Esophagus squamous epithelium (tissue), 5 donors: ENCODE measurements around the gene CXorf65. TPM values are rescaled to one million over a fixed set of nuclear protein-coding genes. Genes with fewer than 3 reads are reported as not detected.

ENCODE experiments used
- DNase-seq: peaks from one replicate; lab custom pipeline; 2025; lab: John Stamatoyannopoulos, UW
- H3K27ac ChIP-seq, 4 donors: fragments of 200-600 bp; sonication (generic); one replicate each; pipeline ENCODE4 v1.5.1; 2016 to 2019; ENCODE audit warnings: mild to moderate bottlenecking in 1 of 4
- H3K27me3 ChIP-seq, 4 donors: fragments of 200-600 bp; sonication (generic); 1 replicate in 3 of 4; 2 replicates in 1 of 4; pipeline versions ENCODE4 v1.5.1 to v1.6.0; 2017 to 2021; ENCODE audit warnings: antibody characterized with exemption in 1 of 4
- H3K36me3 ChIP-seq, 3 donors: fragments of 200-600 bp; sonication (generic); one replicate each; pipeline ENCODE4 v1.5.1; 2016 to 2019
- H3K4me1 ChIP-seq, 3 donors: fragments of 200-600 bp; sonication (generic); one replicate each; pipeline ENCODE4 v1.5.1; 2017 to 2019
- H3K4me3 ChIP-seq, 4 donors: fragments of 200-600 bp; sonication (generic); 1 replicate in 3 of 4; 2 replicates in 1 of 4; pipeline ENCODE4 v1.5.1; 2016 to 2019; ENCODE audit warnings: mild to moderate bottlenecking in 2 of 4, moderate library complexity in 1 of 4
- H3K9me3 ChIP-seq, 3 donors: fragments of 200-600 bp; sonication (generic); one replicate each; pipeline ENCODE4 v1.5.1; 2016 to 2019
- CTCF ChIP-seq, 6 experiments: fragments of 450-650 bp in 4 of 6; fragments of 200-600 bp in 2 of 6; sonication (generic) in 2 of 6; IDR thresholded peaks; one replicate each; pipeline ENCODE4 v1.5.1; 2016 to 2019; ENCODE audit warnings: antibody characterized with exemption in 6 of 6, mild to moderate bottlenecking in 4 of 6, moderate library complexity in 4 of 6
- POLR2A ChIP-seq, 4 donors: fragments of 450-650 bp; IDR thresholded peaks; one replicate each; pipeline ENCODE4 v1.6.1; 2017; ENCODE audit warnings: antibody characterized with exemption in 4 of 4, mild to moderate bottlenecking in 4 of 4, moderate library complexity in 3 of 4
- WGBS, 2 donors: methylation state at CpG; one replicate each; pipeline ENCODE4 v1.1.5; 2018; 5-methylcytosine and 5-hydroxymethylcytosine counted together
- intact Hi-C: fragments of 100-400 bp; cut with DNase I; formaldehyde crosslinking; loops from one replicate; pipeline ENCODE4 v1.15.0; 2022
- total RNA-seq, 4 donors: library from RNA; depleted of rRNA; stranded (reverse); fragments of >200 nt; gene quantifications; one replicate each; pipeline ENCODE4 v1.1.0, GENCODE V29; 2016
- donor health status: DM: yes; HTN: yes; CAD: no.

CXorf65 gene
- total RNA-seq, 4 donors from 2014 or later: not detected

- intact Hi-C loops: no loop called here
- H3K4me1 ChIP-seq: peaks cover 3 to 28% (median 6%) of the 10 kb centered on the region in 3 donors
- peak overlapping the region; percentile 40 to 72 (median 59) for H3K4me3 ChIP-seq
- TF ChIP-seq CTCF (IDR thresholded peaks at IDR 0.05) (no peak), POLR2A (IDR thresholded peaks at IDR 0.05) (peak in 1 of 4 donors; percentile 10)
- no peaks in the 10 kb centered on the region for H3K27me3 ChIP-seq
- peak overlapping the region; percentile 76 to 86 (median 84) for H3K27ac ChIP-seq
- no peaks in the 10 kb centered on the region for H3K36me3 ChIP-seq
- H3K9me3 ChIP-seq: no peaks in the 10 kb centered on the region
- no peak for DNase-seq
- WGBS, 2 donors: 0 to 36% methylated on average over 6 to 21 of the region's 46 CpGs
These were observed 10.4 kb downstream of the CXorf65 start for GRCh38 chrX:71095981-71096759.

- Histone ChIP-seq H3K4me1 (peaks cover 3 to 28% (median 6%) of the 10 kb centered on the region in 3 donors), H3K36me3 (no peaks in the 10 kb centered on the region), H3K9me3 (no peaks in the 10 kb centered on the region), H3K27me3 (no peaks in the 10 kb centered on the region), H3K4me3 (peak within 1 kb of the TSS; percentile 40 to 72 (median 59)), H3K27ac (peak within 1 kb of the TSS; percentile 76 to 86 (median 84))
- peak; percentile 17 for DNase-seq
- intact Hi-C loops: no loop called here
- TF ChIP-seq CTCF (IDR thresholded peaks at IDR 0.05): no peak
- peak in 1 of 4 donors; percentile 19 for TF ChIP-seq POLR2A (IDR thresholded peaks at IDR 0.05)
- 15% methylated on average over 27 of the region's 29 CpGs; no CpG with 5 or more reads in 1 of the 2 donors for WGBS, 2 donors
These were observed 11.0 kb downstream of the CXorf65 start, which contains the start of gene FOXO4 for GRCh38 chrX:71095555-71095980. Gene FOXO4 (plus strand): TSS chrX:71095851. CDS start chrX:71096529, 678 bp downstream.

- WGBS, 2 donors: 11 to 38% methylated on average over 4 to 6 of the region's 6 CpGs
- intact Hi-C loops: no loop called here
- Histone ChIP-seq H3K36me3 (no peaks in the 10 kb centered on the region), H3K27me3 (no peaks in the 10 kb centered on the region), H3K9me3 (no peaks in the 10 kb centered on the region), H3K4me1 (peaks cover 3 to 28% (median 6%) of the 10 kb centered on the region in 3 donors), H3K27ac (peak overlapping the region in 2 of 4 donors; percentile 85 to 86), H3K4me3 (peak overlapping the region; percentile 40 to 72 (median 59))
- DNase-seq: no peak
- TF ChIP-seq POLR2A (IDR thresholded peaks at IDR 0.05): no peak
- no peak for TF ChIP-seq CTCF (IDR thresholded peaks at IDR 0.05)
These were observed 11.5 kb downstream of the CXorf65 start for GRCh38 chrX:71095033-71095432.

GRCh38 chrX:71091263-71091662, 15.3 kb downstream of the CXorf65 start:
- 64 to 85% methylated on average over 5 of the region's 5 CpGs for WGBS, 2 donors
- Histone ChIP-seq H3K9me3 (no peaks in the 10 kb centered on the region), H3K27me3 (no peaks in the 10 kb centered on the region), H3K27ac (no peak overlapping the region), H3K36me3 (no peaks in the 10 kb centered on the region), H3K4me3 (no peak overlapping the region), H3K4me1 (no peaks in the 10 kb centered on the region)
- intact Hi-C loops: no loop called here
- DNase-seq: no peak
- TF ChIP-seq CTCF (IDR thresholded peaks at IDR 0.05): no peak
- no peak for TF ChIP-seq POLR2A (IDR thresholded peaks at IDR 0.05)

- H3K9me3 ChIP-seq: no peaks in the 10 kb centered on the region
- DNase-seq: no peak
- H3K27me3 ChIP-seq: no peaks in the 10 kb centered on the region
- no peaks in the 10 kb centered on the region for H3K36me3 ChIP-seq
- no peak overlapping the region for H3K4me3 ChIP-seq
- intact Hi-C loops: no loop called here
- no peak overlapping the region for H3K27ac ChIP-seq
- no peaks in the 10 kb centered on the region for H3K4me1 ChIP-seq
- WGBS, 2 donors: 43 to 68% methylated on average over 3 to 4 of the region's 4 CpGs
- TF ChIP-seq CTCF (IDR thresholded peaks at IDR 0.05): no peak
These were observed 20.6 kb downstream of the CXorf65 start for GRCh38 chrX:71085900-71086299.
